K562 (cell line): ENCODE results near the gene KDM4C. TPM values are rescaled to one million over a fixed set of nuclear protein-coding genes. Genes with fewer than 3 reads are reported as not detected.

Experiments
- ATAC-seq: fragments of 200-7000 bp; cut with Tn5 transposase; 3 replicates; pipeline ENCODE4 v1.9.1; 2020; ENCODE audit warnings: moderate library complexity
- BruUV-seq: library from RNA; stranded (reverse); fragments of 400-500 nt; replicated peaks from 2 replicates; lab custom pipeline; 2021; lab: Mats Ljungman, UMichigan
- CTCF ChIA-PET: fragments of 300-600 bp; formaldehyde crosslinking; extraction: SDS; loops from one replicate; lab custom pipeline; 2021; ENCODE audit warnings: low intra/inter-chr PET ratio; lab: Yijun Ruan, JAX
- POLR2A ChIA-PET: fragments of 300-600, 350-650 bp; sonication (Branson Sonifier 250); formaldehyde crosslinking; extraction: SDS; loops from one replicate; lab custom pipeline; 2021; ENCODE audit warnings: antibody characterized with exemption, inconsistent platforms; lab: Yijun Ruan, JAX
- DNase-seq, 4 experiments: peaks; one replicate each; pipeline versions ENCODE4 v3.0.0 to v3.0.0-alpha.2; 2011 to 2018; ENCODE audit warnings: low spot score in 3 of 4, mixed read lengths in 3 of 4; ENCODE audit errors: extremely low read depth in 1 of 4
- FAIRE-seq: peaks from 2 replicates; lab custom pipeline; 2011; peaks lifted over from hg19 to GRCh38; lab: Jason Lieb, UNC
- H2AFZ ChIP-seq: 2 replicates; pipeline ENCODE4 v1.6.0; 2011; ENCODE audit warnings: low read depth, low read length, control low read depth, inconsistent platforms
- H3K27ac ChIP-seq: fragments of 200-600 bp; 3 replicates; pipeline ENCODE4 v1.8.0; 2011; ENCODE audit warnings: low read depth, mild to moderate bottlenecking, control low read depth, inconsistent platforms, low read length, moderate library complexity, mixed read lengths; ENCODE audit errors: extremely low read depth
- H3K27me3 ChIP-seq, 2 experiments: fragments of 300-600 bp in 1 of 2; 2 replicates in 1 of 2; 3 replicates in 1 of 2; pipeline versions ENCODE4 v1.6.0 to v1.8.0; 2011; ENCODE audit warnings: inconsistent platforms in 2 of 2, low read length in 2 of 2, mild to moderate bottlenecking in 1 of 2, mixed read lengths in 1 of 2, moderate library complexity in 1 of 2; ENCODE audit not compliant: control insufficient read depth in 2 of 2, insufficient read depth in 2 of 2
- H3K36me3 ChIP-seq: fragments of 300-600 bp; 3 replicates; pipeline ENCODE4 v1.8.0; 2011; ENCODE audit warnings: mild to moderate bottlenecking, low read length, inconsistent platforms; ENCODE audit not compliant: control insufficient read depth, insufficient read depth
- H3K4me1 ChIP-seq, 2 experiments: fragments of 200-600 bp in 1 of 2; replicated peaks in 1 of 2; 2 replicates in 1 of 2; 3 replicates in 1 of 2; pipeline versions ENCODE4 v1.5.1 to v1.8.0; 2011; ENCODE audit warnings: inconsistent platforms in 2 of 2, low read length in 2 of 2, mild to moderate bottlenecking in 1 of 2, mixed read lengths in 1 of 2, moderate library complexity in 1 of 2; ENCODE audit not compliant: control insufficient read depth in 2 of 2, insufficient read depth in 2 of 2
- H3K4me2 ChIP-seq: 2 replicates; pipeline ENCODE4 v1.6.1; 2011; ENCODE audit warnings: low read length, control low read depth, inconsistent platforms, mixed read lengths; ENCODE audit not compliant: insufficient read depth
- H3K4me3 ChIP-seq: fragments of 200-600 bp; sonication (generic), shearing (Covaris generic); 2 replicates; pipeline ENCODE4 v1.5.1; 2016; ENCODE audit warnings: control low read depth, inconsistent platforms
- H3K79me2 ChIP-seq: fragments of 200-600 bp; 3 replicates; pipeline ENCODE4 v1.8.0; 2011; ENCODE audit warnings: low read length, inconsistent platforms; ENCODE audit not compliant: control insufficient read depth, insufficient read depth
- H3K9ac ChIP-seq, 2 experiments: 2 replicates each; pipeline versions ENCODE4 v1.6.0 to v1.6.1; 2011; ENCODE audit warnings: low read depth in 2 of 2, low read length in 2 of 2, control low read depth in 1 of 2, inconsistent platforms in 1 of 2, mild to moderate bottlenecking in 1 of 2, mixed read lengths in 1 of 2; ENCODE audit not compliant: insufficient read depth in 1 of 2
- H3K9me1 ChIP-seq: one replicate; pipeline ENCODE4 v1.6.0; 2011; ENCODE audit warnings: inconsistent platforms, mild to moderate bottlenecking, low read length, moderate library complexity; ENCODE audit not compliant: control insufficient read depth, insufficient read depth
- H3K9me3 ChIP-seq: replicated peaks from 2 replicates; pipeline ENCODE4 v1.5.1; 2011; ENCODE audit warnings: low read depth, low read length, inconsistent platforms; ENCODE audit not compliant: control insufficient read depth, insufficient read depth
- H4K20me1 ChIP-seq: replicated peaks from 2 replicates; pipeline ENCODE4 v1.6.1; 2011; ENCODE audit warnings: low read length, inconsistent platforms, mixed read lengths; ENCODE audit not compliant: control insufficient read depth, insufficient read depth
- ASH1L ChIP-seq: fragments of 450-650 bp; IDR thresholded peaks from 2 replicates; pipeline ENCODE4 v1.6.1; 2018; ENCODE audit warnings: borderline replicate concordance, mild to moderate bottlenecking, low read depth; ENCODE audit not compliant: partially characterized antibody
- FOXA1 ChIP-seq: fragments of 450-650 bp; IDR thresholded peaks from 2 replicates; pipeline ENCODE4 v1.6.1; 2016; ENCODE audit warnings: mild to moderate bottlenecking, borderline replicate concordance
- HEY1 ChIP-seq: fragments of 250-450 bp; sonication (Bioruptor Pico); IDR thresholded peaks from 2 replicates; pipeline ENCODE4 v1.5.0; 2020; ENCODE audit warnings: mild to moderate bottlenecking, moderate library complexity, borderline replicate concordance
- LARP7 ChIP-seq: fragments of 450-650 bp; IDR thresholded peaks from 2 replicates; pipeline ENCODE4 v1.6.1; 2016
- NR2C1 ChIP-seq, 2 experiments: fragments of 450-650 bp; IDR thresholded peaks; 2 replicates each; pipeline ENCODE4 v1.6.1; 2017; ENCODE audit warnings: mild to moderate bottlenecking in 2 of 2, antibody characterized with exemption in 1 of 2, inconsistent platforms in 1 of 2, missing compliant biosample characterization in 1 of 2, missing genetic modification characterization in 1 of 2
- NR2F6 ChIP-seq: fragments of 450-650 bp; formaldehyde crosslinking; IDR thresholded peaks from 2 replicates; pipeline ENCODE4 v1.4.0; 2020; ENCODE audit warnings: mild to moderate bottlenecking
- POLR2AphosphoS5 ChIP-seq: IDR thresholded peaks from 2 replicates; pipeline ENCODE4 v1.6.1; 2011; ENCODE audit warnings: mild to moderate bottlenecking, low read depth, low read length, moderate library complexity; ENCODE audit not compliant: control insufficient read depth, insufficient read depth
- SRF ChIP-seq, 2 experiments: fragments of 250-450, 450-650 bp in 1 of 2; sonication (Bioruptor Pico) in 1 of 2; sonication (generic) in 1 of 2; formaldehyde crosslinking; IDR thresholded peaks; 2 replicates each; pipeline versions ENCODE4 v1.5.0 to v1.5.1; 2020 to 2022; ENCODE audit warnings: mild to moderate bottlenecking in 1 of 2, missing genetic modification reagents in 1 of 2
- TBP ChIP-seq: optimal IDR thresholded peaks from 2 replicates; pipeline ENCODE3; 2011; ENCODE audit warnings: low read depth, low read length, improper control_type of control experiment
- TCF7L2 ChIP-seq: fragments of 150-350 bp; IDR thresholded peaks from 2 replicates; pipeline ENCODE4 v1.6.1; 2016; ENCODE audit warnings: low read depth, mild to moderate bottlenecking, low read length, moderate library complexity
- ZKSCAN8 ChIP-seq: fragments of 200-800 bp; sonication (Bioruptor generic); IDR thresholded peaks from 2 replicates; pipeline ENCODE4 v1.6.1; 2016; ENCODE audit warnings: missing genetic modification characterization, missing compliant biosample characterization
- ZNF165 ChIP-seq: fragments of 250-450 bp; sonication (Bioruptor Pico); IDR thresholded peaks from 2 replicates; pipeline ENCODE4 v1.4.0; 2020; ENCODE audit warnings: borderline replicate concordance
- WGBS: fragments of 100-300 bp; shearing (Covaris generic); methylation state at CpG from one replicate; pipeline ENCODE4 v1.1.6; 2016; ENCODE audit warnings: low coverage, mixed read lengths; ENCODE audit not compliant: insufficient coverage; ENCODE audit errors: missing lambda C conversion rate; 5-methylcytosine and 5-hydroxymethylcytosine counted together
- in situ Hi-C: fragments of 300-500 bp; cut with MboI; formaldehyde crosslinking; loops from 4 replicates; pipeline ENCODE4 v1.15.0; 2018; ENCODE audit warnings: inconsistent platforms, mixed read lengths
- intact Hi-C: fragments of 100-400 bp; cut with micrococcal nuclease; formaldehyde crosslinking; loops from 2 replicates; pipeline ENCODE4 v1.14.2; 2022
- polyA plus RNA-seq, 8 experiments: library from polyadenylated mRNA; depleted of rRNA in 4 of 8; stranded (reverse) in 5 of 8; unstranded in 3 of 8; fragments of >200 nt; fragmentation: Nextera tagmentation in 2 of 8; fragmentation: Illumina TruSeq in 1 of 8; extraction: Ambion mirVana in 2 of 8; extraction: Trizol in 1 of 8; gene quantifications; 2 replicates each; pipeline versions ENCODE4 v1.2.1 to v1.2.3, GENCODE V29; 2011 to 2014; ENCODE audit warnings: inconsistent platforms in 1 of 8, missing spikeins in 1 of 8
- total RNA-seq, 7 experiments: library from RNA; depleted of rRNA in 6 of 7; stranded (reverse); fragments of >200 nt in 6 of 7; fragmentation: Illumina TruSeq in 2 of 7; extraction: Trizol in 2 of 7; gene quantifications; 2 replicates each; pipeline versions ENCODE4 v1.2.1 to v1.2.3, GENCODE V29; 2011 to 2021; ENCODE audit warnings: low replicate concordance in 1 of 7
- TF ChIP-seq, protein P1 (sequence below): fragments of 450-650 bp; IDR thresholded peaks from 2 replicates; pipeline ENCODE4 v1.7.1; 2018; ENCODE audit warnings: mild to moderate bottlenecking, low read depth; ENCODE audit not compliant: partially characterized antibody

Gene KDM4C
- total and polyA plus RNA-seq, 9 of the 15 experiments (the other 6 are each of a cell fraction or from before 2014, with no cell fraction given), result 5.4 to 17.0 (median 12.6) TPM

DNA sequence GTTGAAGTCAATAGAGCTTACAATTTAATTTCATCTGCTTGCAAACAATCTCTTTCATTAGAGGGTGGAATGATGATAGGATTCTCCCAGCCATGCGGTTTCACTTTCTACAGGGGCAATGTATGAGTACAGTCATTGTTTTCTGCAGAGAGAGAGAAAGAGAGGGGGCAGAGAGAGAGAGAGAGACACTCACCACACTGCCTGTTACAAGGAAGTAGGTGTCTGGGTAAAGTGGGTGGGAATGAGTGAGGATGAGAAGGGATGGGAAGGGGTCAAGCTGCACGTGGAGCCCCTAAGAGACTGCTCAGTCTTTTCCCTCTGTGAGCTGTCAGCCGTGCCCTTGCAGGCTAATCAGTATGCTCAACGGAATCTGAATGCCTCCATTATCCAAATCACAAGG, 454.3 kb downstream of the KDM4C start:
- 0% methylated on average over 4 of the region's 4 CpGs for WGBS
- Histone ChIP-seq H3K9ac (no peak overlapping the region), H3K4me1 (no peaks in the 10 kb centered on the region), H3K4me3 (no peak overlapping the region), H2AFZ (no peak overlapping the region), H3K4me2 (no peak overlapping the region), H4K20me1 (no peaks in the 10 kb centered on the region), H3K27me3 (0 out of 5 replicates have a peak, but pooled peaks cover 0 to 6% of the 10 kb centered on the region in 2 experiments), H3K9me1 (no peaks in the 10 kb centered on the region), H3K79me2 (no peaks in the 10 kb centered on the region), H3K27ac (no peak overlapping the region), H3K9me3 (no peaks in the 10 kb centered on the region), H3K36me3 (no peaks in the 10 kb centered on the region)
- no peak for DNase-seq
- in situ Hi-C loops, result no loop called here
- CTCF ChIA-PET, result no interaction called here
- TF ChIP-seq FOXA1, result no peak
- no peak for TF ChIP-seq ZKSCAN8 (CRISPR knock-in tag)
- TF ChIP-seq LARP7, result no peak
- no peak for TF ChIP-seq TBP
- no TSS peak for BruUV-seq
- FAIRE-seq, result no peak
- POLR2A ChIA-PET, result no interaction called here
- no peak for ATAC-seq
- intact Hi-C loops, result no loop called here

DNA sequence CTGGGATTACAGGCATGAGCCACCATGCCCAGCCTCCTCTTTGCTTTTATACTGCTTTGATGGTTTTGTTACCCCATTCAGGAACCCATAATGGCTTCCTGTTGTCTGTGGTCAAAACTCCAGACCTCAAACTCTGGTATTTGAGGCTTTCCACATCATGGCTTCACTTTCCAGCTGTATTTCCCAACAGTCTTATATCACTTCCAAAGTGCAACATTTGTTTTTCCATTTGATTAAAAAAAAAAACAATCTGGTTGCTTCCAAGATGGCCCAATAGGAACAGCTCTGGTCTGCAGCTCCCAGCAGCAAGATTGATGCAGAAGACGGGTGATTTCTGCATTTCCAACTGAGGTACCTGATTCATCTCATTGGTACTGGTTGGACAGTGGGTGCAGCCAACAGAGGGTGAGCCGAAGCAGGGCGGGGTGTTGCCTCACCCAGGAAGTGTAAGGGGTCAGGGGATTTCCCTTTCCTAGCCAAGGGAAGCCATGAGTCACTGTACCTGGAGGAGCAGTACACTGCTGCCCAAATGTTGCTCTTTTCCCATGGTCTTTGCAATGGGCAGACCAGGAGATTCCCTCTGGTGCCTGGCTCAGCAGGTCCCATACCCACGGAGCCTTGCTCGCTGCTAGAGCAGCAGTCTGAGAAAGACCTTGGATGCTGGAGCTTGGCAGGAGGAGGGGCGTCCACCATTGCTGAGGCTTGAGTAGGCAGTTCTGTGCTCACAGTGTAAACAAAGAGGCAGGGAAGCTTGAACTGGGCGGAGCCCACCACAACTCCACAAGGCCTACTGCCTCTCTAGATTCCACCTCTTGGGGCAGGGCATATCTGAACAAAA, 458.4 kb downstream of the KDM4C start:
- intact Hi-C loops, result no loop called here
- TF ChIP-seq SRF (CRISPR knock-in tag; IDR thresholded peaks at IDR 0.05), result no peak
- TF ChIP-seq NR2C1 (IDR thresholded peaks at IDR 0.05), result no peak
- no peak for TF ChIP-seq NR2C1 (tag; IDR thresholded peaks at IDR 0.05)
- TF ChIP-seq ASH1L, result no peak
- TF ChIP-seq TCF7L2, result no peak
- no peak for TF ChIP-seq NR2F6 (CRISPR knock-in tag)
- no peak for TF ChIP-seq HEY1 (CRISPR knock-in tag)
- TF ChIP-seq POLR2AphosphoS5, result no peak
- TF ChIP-seq ZNF165 (CRISPR knock-in tag), result no peak
- TF ChIP-seq, protein P1, sequence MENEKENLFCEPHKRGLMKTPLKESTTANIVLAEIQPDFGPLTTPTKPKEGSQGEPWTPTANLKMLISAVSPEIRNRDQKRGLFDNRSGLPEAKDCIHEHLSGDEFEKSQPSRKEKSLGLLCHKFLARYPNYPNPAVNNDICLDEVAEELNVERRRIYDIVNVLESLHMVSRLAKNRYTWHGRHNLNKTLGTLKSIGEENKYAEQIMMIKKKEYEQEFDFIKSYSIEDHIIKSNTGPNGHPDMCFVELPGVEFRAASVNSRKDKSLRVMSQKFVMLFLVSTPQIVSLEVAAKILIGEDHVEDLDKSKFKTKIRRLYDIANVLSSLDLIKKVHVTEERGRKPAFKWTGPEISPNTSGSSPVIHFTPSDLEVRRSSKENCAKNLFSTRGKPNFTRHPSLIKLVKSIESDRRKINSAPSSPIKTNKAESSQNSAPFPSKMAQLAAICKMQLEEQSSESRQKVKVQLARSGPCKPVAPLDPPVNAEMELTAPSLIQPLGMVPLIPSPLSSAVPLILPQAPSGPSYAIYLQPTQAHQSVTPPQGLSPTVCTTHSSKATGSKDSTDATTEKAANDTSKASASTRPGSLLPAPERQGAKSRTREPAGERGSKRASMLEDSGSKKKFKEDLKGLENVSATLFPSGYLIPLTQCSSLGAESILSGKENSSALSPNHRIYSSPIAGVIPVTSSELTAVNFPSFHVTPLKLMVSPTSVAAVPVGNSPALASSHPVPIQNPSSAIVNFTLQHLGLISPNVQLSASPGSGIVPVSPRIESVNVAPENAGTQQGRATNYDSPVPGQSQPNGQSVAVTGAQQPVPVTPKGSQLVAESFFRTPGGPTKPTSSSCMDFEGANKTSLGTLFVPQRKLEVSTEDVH, result no peak

More for the DNA sequence above, 458.4 kb downstream of the KDM4C start:
- ChIA-PET CTCF (no interaction called here), POLR2A (no interaction called here)
- H3K9ac ChIP-seq, result no peak overlapping the region
- 0% methylated on average over 6 of the region's 7 CpGs for WGBS
- H3K36me3 ChIP-seq, result no peaks in the 10 kb centered on the region
- H3K4me3 ChIP-seq, result no peak overlapping the region
- no peak overlapping the region for H2AFZ ChIP-seq
- H3K27ac ChIP-seq, result no peak overlapping the region
- ATAC-seq (no peak), DNase-seq (no peak), FAIRE-seq (no peak)
- no peaks in the 10 kb centered on the region for H3K9me1 ChIP-seq
- no peaks in the 10 kb centered on the region for H3K9me3 ChIP-seq
- no peak overlapping the region for H3K4me2 ChIP-seq
- in situ Hi-C loops, result no loop called here
- H3K79me2 ChIP-seq, result no peaks in the 10 kb centered on the region
- no TSS peak for BruUV-seq
- no peaks in the 10 kb centered on the region for H4K20me1 ChIP-seq
- H3K27me3 ChIP-seq, result no peaks in the 10 kb centered on the region
- H3K4me1 ChIP-seq, result no peaks in the 10 kb centered on the region
